SK-N-SH (cell line): ENCODE measurements around the gene ABHD15.

Source experiments
- GABPA ChIP-seq: IDR thresholded peaks from 2 replicates; pipeline ENCODE4 v1.4.0; 2012; ENCODE audit warnings: low read depth, mild to moderate bottlenecking
- GATA2 ChIP-seq: sonication (generic); formaldehyde crosslinking; IDR thresholded peaks from 2 replicates; pipeline ENCODE4 v1.5.0; 2020; ENCODE audit warnings: mild to moderate bottlenecking, missing genetic modification reagents
- NFIC ChIP-seq: IDR thresholded peaks from 2 replicates; pipeline ENCODE4 v1.4.0; 2012; ENCODE audit warnings: borderline replicate concordance
- POLR2AphosphoS5 ChIP-seq: IDR thresholded peaks from 2 replicates; pipeline ENCODE4 v1.6.1; 2012; ENCODE audit warnings: low read depth, low read length
- RFX5 ChIP-seq: IDR thresholded peaks from 2 replicates; pipeline ENCODE4 v1.6.1; 2012; ENCODE audit warnings: mild to moderate bottlenecking, improper control_type of control experiment, low read length
- YY1 ChIP-seq: IDR thresholded peaks from 2 replicates; pipeline ENCODE4 v1.4.0; 2012; ENCODE audit warnings: low read depth, mild to moderate bottlenecking
- TF ChIP-seq, protein P1 (sequence below): fragments of 200-600 bp; sonication (generic); IDR thresholded peaks from 2 replicates; pipeline ENCODE4 v1.6.1; 2017; ENCODE audit warnings: antibody characterized with exemption, mild to moderate bottlenecking, moderate library complexity
- TF ChIP-seq, protein P2 (sequence below): fragments of 150-350 bp; IDR thresholded peaks from 2 replicates; pipeline ENCODE4 v1.6.1; 2017; ENCODE audit warnings: antibody characterized with exemption, low read length, low read depth, borderline replicate concordance
- TF ChIP-seq, protein P3 (sequence below): fragments of 150-350 bp; IDR thresholded peaks from 2 replicates; pipeline ENCODE4 v1.6.1; 2016; ENCODE audit warnings: mild to moderate bottlenecking, low read depth, low read length
- TF ChIP-seq, protein P4 (sequence below): IDR thresholded peaks from 2 replicates; pipeline ENCODE4 v1.4.0; 2012; ENCODE audit warnings: low read depth

DNA sequence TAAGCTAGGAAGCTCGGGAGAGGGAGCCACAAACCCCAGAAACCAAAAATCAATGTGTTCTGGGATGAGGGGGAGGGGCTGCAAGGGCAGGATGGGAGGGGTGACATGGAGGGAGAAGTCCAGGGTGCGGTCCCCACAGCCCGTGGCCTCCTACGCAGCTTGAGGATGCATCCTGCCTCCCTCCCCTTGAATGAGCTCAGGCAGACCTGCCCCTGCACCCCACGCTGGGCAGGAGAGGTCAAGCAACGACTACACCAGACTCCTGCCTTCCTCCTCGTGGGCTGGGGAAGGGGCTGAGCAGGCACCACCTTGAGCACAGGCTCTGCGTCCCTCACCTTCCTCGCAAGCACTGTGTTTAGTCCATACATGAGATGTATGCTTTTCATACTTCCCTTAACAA, 30.0 kb upstream of the ABHD15 start:
- TF ChIP-seq YY1, result no peak
- TF ChIP-seq POLR2AphosphoS5, result no peak
- no peak for TF ChIP-seq GATA2 (CRISPR knock-in tag)
- TF ChIP-seq, protein P1, sequence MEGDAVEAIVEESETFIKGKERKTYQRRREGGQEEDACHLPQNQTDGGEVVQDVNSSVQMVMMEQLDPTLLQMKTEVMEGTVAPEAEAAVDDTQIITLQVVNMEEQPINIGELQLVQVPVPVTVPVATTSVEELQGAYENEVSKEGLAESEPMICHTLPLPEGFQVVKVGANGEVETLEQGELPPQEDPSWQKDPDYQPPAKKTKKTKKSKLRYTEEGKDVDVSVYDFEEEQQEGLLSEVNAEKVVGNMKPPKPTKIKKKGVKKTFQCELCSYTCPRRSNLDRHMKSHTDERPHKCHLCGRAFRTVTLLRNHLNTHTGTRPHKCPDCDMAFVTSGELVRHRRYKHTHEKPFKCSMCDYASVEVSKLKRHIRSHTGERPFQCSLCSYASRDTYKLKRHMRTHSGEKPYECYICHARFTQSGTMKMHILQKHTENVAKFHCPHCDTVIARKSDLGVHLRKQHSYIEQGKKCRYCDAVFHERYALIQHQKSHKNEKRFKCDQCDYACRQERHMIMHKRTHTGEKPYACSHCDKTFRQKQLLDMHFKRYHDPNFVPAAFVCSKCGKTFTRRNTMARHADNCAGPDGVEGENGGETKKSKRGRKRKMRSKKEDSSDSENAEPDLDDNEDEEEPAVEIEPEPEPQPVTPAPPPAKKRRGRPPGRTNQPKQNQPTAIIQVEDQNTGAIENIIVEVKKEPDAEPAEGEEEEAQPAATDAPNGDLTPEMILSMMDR, result no peak
- TF ChIP-seq, protein P2, sequence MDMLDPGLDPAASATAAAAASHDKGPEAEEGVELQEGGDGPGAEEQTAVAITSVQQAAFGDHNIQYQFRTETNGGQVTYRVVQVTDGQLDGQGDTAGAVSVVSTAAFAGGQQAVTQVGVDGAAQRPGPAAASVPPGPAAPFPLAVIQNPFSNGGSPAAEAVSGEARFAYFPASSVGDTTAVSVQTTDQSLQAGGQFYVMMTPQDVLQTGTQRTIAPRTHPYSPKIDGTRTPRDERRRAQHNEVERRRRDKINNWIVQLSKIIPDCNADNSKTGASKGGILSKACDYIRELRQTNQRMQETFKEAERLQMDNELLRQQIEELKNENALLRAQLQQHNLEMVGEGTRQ, result no peak
- no peak for TF ChIP-seq RFX5
- TF ChIP-seq NFIC, result no peak
- TF ChIP-seq, protein P3, sequence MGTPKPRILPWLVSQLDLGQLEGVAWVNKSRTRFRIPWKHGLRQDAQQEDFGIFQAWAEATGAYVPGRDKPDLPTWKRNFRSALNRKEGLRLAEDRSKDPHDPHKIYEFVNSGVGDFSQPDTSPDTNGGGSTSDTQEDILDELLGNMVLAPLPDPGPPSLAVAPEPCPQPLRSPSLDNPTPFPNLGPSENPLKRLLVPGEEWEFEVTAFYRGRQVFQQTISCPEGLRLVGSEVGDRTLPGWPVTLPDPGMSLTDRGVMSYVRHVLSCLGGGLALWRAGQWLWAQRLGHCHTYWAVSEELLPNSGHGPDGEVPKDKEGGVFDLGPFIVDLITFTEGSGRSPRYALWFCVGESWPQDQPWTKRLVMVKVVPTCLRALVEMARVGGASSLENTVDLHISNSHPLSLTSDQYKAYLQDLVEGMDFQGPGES, result no peak
- TF ChIP-seq, protein P4, sequence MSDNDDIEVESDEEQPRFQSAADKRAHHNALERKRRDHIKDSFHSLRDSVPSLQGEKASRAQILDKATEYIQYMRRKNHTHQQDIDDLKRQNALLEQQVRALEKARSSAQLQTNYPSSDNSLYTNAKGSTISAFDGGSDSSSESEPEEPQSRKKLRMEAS, result no peak
- no peak for TF ChIP-seq GABPA
